Dendritic cell treated with granulocyte-macrophage colony-stimulating factor and Interleukin-4, amounts not matched to agents 40 ng/mL and 50 ng/mL, for 4 days (primary cell): ENCODE results near the gene UBAC2.
A peak's percentile ranks its signal among the peaks of the same experiment; 100 is the strongest.

Experiments used
- H3K27ac Mint-ChIP-seq: one replicate; pipeline ENCODE4 v1.8.0; 2022; ENCODE audit warnings: mild to moderate bottlenecking, mixed read lengths
- H3K27me3 Mint-ChIP-seq: one replicate; pipeline ENCODE4 v1.8.0; 2022; ENCODE audit warnings: mild to moderate bottlenecking, mixed read lengths
- H3K36me3 Mint-ChIP-seq: one replicate; pipeline ENCODE4 v1.8.0; 2022; ENCODE audit warnings: low read depth, mixed read lengths
- H3K4me1 Mint-ChIP-seq: one replicate; pipeline ENCODE4 v1.8.0; 2022; ENCODE audit warnings: low read depth, mixed read lengths
- H3K4me3 Mint-ChIP-seq: one replicate; pipeline ENCODE4 v1.8.0; 2022; ENCODE audit warnings: mild to moderate bottlenecking, moderate library complexity, mixed read lengths
- H3K9me3 Mint-ChIP-seq: one replicate; pipeline ENCODE4 v1.8.0; 2022; ENCODE audit warnings: mixed read lengths
- intact Hi-C: fragments of 100-400 bp; cut with micrococcal nuclease; formaldehyde crosslinking; loops from one replicate; pipeline ENCODE4 v1.15.0; 2022

The UBAC2 gene

DNA sequence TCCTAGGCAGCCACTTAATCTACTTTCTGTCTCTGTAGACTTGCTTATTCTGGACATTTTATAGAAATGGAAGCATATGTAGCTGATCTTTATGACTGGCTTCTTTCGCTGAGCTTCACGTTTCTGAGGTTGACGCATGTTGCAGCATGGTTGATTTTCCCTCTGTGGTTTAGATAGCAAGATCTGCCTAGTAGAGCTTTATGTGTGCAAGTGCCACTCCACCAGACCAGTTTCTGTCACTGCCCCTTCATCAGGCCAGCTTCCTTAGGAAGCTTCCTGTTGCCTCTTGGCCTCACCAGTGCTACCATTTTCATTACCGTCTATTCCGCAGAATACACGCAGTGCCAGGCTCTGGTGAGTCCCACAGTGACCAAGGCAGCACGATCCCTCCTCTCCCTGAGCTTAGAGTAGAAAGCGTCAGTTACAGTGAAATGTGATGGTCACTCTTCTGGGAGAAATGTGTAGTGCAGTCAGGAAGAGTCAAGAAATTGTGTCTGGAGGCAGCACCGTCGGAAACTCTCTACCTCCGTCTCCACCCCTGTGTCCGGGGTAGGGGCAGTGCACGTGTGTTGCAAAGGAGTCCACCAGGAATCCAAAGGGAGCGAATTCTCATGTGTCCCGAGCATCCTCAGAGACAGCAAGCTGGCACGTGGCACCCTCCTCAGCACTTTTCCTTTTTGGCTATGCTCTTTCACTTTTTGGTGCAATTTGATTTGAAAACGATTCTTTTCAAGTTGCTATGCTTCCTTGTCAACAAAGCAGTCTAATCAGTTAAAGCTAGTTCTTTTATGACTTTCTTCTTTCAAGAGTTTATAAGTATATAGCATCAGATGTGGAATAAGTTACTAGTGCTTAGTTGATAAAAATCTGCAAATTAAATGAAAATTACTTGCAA, 151.9 kb downstream of the UBAC2 start:
- H3K36me3 Mint-ChIP-seq: peaks cover 78% of the 10 kb centered on the region
- intact Hi-C loops: no loop called here
- no peaks in the 10 kb centered on the region for H3K9me3 Mint-ChIP-seq
- H3K4me1 Mint-ChIP-seq: peaks cover 66% of the 10 kb centered on the region
- H3K27me3 Mint-ChIP-seq: no peaks in the 10 kb centered on the region
- no peak overlapping the region for H3K27ac Mint-ChIP-seq
- no peak overlapping the region for H3K4me3 Mint-ChIP-seq

DNA sequence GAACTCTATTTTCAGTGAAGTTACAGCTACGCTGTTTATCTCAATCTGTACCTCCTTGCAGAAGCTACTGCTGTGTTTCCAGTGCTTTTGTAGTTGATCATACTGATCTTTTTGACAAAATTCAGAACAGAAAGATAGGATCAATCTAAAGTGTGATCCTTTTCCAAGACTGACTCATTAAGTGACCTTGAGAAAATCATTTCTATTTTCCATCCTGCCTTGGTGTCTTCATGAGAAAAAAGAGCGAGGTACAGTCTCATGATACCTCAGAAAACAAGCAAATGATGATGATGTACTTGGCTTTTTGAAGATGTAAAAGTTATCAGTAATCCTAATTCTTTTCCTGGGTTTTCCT, 152.6 kb downstream of the UBAC2 start:
- Mint-ChIP-seq H3K9me3 (no peaks in the 10 kb centered on the region), H3K4me3 (no peak overlapping the region), H3K27ac (no peak overlapping the region), H3K4me1 (peaks cover 65% of the 10 kb centered on the region), H3K36me3 (peaks cover 78% of the 10 kb centered on the region), H3K27me3 (no peaks in the 10 kb centered on the region)
- intact Hi-C loops: no loop called here

- Mint-ChIP-seq H3K27ac (peak overlapping the region; percentile 94), H3K4me3 (no peak overlapping the region), H3K36me3 (peaks cover 78% of the 10 kb centered on the region), H3K9me3 (no peaks in the 10 kb centered on the region), H3K4me1 (peaks cover 63% of the 10 kb centered on the region), H3K27me3 (no peaks in the 10 kb centered on the region)
- intact Hi-C loops: no loop called here
These were observed 153.2 kb downstream of the UBAC2 start for GRCh38 chr13:99353836-99354235.

- H3K4me3 Mint-ChIP-seq: no peak overlapping the region
- peaks cover 59% of the 10 kb centered on the region for H3K4me1 Mint-ChIP-seq
- H3K27ac Mint-ChIP-seq: peak overlapping the region; percentile 94
- H3K9me3 Mint-ChIP-seq: no peaks in the 10 kb centered on the region
- H3K27me3 Mint-ChIP-seq: no peaks in the 10 kb centered on the region
- intact Hi-C loops: no loop called here
- peaks cover 78% of the 10 kb centered on the region for H3K36me3 Mint-ChIP-seq
These were observed 153.8 kb downstream of the UBAC2 start for GRCh38 chr13:99354371-99354951.

DNA sequence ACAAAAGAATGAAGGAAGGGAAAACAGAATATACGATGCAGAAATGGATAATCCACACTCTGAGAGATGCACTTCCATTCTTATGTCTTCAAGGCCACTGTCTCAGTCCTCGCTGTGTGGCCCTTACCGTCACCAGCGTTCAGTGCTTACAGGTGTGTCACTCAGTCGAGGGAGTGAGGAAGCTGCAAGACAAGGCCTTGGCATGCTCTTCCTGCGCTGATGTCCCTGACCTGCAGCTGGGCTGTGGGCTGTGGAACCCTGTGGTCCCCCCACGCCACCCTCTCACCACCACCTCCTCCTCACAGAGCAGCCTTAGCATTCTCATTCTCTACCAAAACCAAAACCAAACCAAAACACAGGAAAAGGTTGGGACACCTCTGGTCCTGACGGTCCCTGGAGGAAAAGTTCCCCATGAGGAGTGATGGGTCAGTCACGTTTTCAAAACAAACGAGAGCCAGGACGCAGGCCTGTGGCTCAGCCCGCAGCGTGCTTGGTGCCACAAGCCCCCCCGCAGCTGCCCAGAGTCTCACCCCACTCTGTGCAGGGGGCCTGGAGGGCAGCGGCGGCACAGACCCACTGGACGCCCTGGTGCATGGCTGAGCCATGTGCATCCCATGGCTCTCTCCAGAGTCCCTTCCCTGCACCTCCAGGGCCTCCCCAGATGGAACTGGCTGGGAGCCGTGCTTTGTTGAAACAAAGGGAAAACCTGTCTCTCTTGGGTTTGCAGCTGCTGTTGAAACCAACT, 154.8 kb downstream of the UBAC2 start:
- H3K36me3 Mint-ChIP-seq: peaks cover 78% of the 10 kb centered on the region
- peaks cover 57% of the 10 kb centered on the region for H3K4me1 Mint-ChIP-seq

GRCh38 chr13:99356012-99356261, 155.3 kb downstream of the UBAC2 start:
- peak overlapping the region; percentile 94 for H3K27ac Mint-ChIP-seq
- H3K9me3 Mint-ChIP-seq: no peaks in the 10 kb centered on the region
- H3K36me3 Mint-ChIP-seq: peaks cover 79% of the 10 kb centered on the region
- intact Hi-C loops: loop anchor here (5.0 kb wide), 1 partner anchor 34 kb away; no protein-coding TSS in a partner anchor
- H3K4me1 Mint-ChIP-seq: peaks cover 57% of the 10 kb centered on the region
- H3K4me3 Mint-ChIP-seq: peak overlapping the region; percentile 70
- H3K27me3 Mint-ChIP-seq: no peaks in the 10 kb centered on the region

More for the DNA sequence above, 154.8 kb downstream of the UBAC2 start:
- Mint-ChIP-seq H3K27me3 (no peaks in the 10 kb centered on the region), H3K27ac (peak overlapping the region; percentile 94), H3K9me3 (no peaks in the 10 kb centered on the region), H3K4me3 (peak overlapping the region; percentile 70)
- intact Hi-C loops: loop anchor here (5.0 kb wide), 1 partner anchor 33 kb away; no protein-coding TSS in a partner anchor

DNA sequence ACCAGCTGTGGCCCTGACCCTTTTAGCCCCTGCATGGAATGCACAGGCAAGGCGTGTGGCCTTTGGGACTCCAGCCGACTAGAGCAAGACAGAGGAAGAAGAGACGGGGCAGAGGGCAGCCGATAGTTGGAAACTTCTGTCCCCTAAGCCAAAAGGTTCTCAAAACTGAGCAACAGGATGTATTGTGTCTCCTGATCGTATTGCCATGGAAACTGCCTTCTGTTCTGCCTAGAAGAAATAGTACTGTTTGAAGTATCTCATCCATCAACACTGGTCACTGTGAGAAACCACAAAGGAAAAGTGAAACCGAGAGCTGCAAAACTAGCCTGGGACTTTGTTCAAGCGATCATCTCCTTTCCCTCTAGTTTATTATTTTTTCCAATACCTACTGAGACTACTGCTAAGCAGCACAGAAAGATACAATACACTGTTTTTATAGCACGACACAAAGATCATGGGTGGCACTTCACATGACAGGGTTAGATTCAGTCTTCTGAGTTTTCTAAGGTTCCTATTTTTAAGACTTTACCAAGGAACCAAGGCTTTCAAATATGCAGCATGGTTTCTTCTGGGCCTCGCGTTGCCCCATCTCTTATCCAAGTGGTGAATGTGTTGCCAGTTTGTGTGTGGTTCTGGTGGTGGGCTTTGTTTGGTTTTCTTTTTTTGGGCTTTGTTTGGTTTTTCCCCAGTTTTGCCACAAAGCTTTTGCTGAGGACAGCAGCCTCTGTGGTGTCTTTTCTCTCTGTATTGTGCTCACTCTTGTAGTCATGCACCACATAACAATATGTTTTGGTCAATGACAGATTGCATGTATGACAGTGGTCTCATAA, 155.8 kb downstream of the UBAC2 start:
- peaks cover 59% of the 10 kb centered on the region for H3K4me1 Mint-ChIP-seq
- H3K27ac Mint-ChIP-seq: peak overlapping the region; percentile 94
- intact Hi-C loops: loop anchor here (5.0 kb wide), 1 partner anchor 34 kb away; no protein-coding TSS in a partner anchor
- H3K36me3 Mint-ChIP-seq: peaks cover 80% of the 10 kb centered on the region
- H3K9me3 Mint-ChIP-seq: no peaks in the 10 kb centered on the region
- peak overlapping the region; percentile 70 for H3K4me3 Mint-ChIP-seq
- no peaks in the 10 kb centered on the region for H3K27me3 Mint-ChIP-seq

DNA sequence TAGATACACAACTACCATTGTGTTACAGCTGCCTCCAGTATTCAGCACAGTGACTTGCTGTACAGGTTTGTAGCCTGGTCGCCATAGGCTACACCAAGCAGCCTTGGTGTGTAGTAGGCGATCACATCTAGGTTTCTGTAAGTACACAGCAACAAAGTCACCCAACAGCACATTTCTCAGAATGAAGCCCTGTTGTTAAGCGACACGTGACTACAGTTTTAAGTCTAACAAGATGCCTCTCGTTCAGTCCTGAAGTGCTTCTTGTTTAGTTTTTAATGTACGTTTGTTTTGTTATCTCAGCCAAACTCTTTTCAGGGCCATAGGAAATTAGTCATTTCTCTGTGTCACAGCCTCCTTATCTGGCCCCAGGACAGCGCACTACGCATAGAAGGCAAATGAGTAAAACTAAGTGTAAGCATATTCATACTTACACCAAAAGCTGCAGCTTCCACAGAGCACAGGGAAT, 156.5 kb downstream of the UBAC2 start:
- no peaks in the 10 kb centered on the region for H3K9me3 Mint-ChIP-seq
- intact Hi-C loops: loop anchor here (5.0 kb wide), 1 partner anchor 35 kb away; no protein-coding TSS in a partner anchor
- no peak overlapping the region for H3K4me3 Mint-ChIP-seq
- peaks cover 77% of the 10 kb centered on the region for H3K36me3 Mint-ChIP-seq
- peaks cover 62% of the 10 kb centered on the region for H3K4me1 Mint-ChIP-seq
- no peaks in the 10 kb centered on the region for H3K27me3 Mint-ChIP-seq
- H3K27ac Mint-ChIP-seq: peak overlapping the region; percentile 94

- Mint-ChIP-seq H3K4me3 (no peak overlapping the region), H3K4me1 (peaks cover 62% of the 10 kb centered on the region), H3K27ac (peak overlapping the region; percentile 3), H3K36me3 (peaks cover 70% of the 10 kb centered on the region), H3K27me3 (no peaks in the 10 kb centered on the region), H3K9me3 (no peaks in the 10 kb centered on the region)
- intact Hi-C loops: loop anchor here (5.0 kb wide), 1 partner anchor 36 kb away; no protein-coding TSS in a partner anchor
These were observed 157.3 kb downstream of the UBAC2 start for GRCh38 chr13:99357941-99358340.

GRCh38 chr13:99359528-99359927, 158.9 kb downstream of the UBAC2 start:
- Mint-ChIP-seq H3K27ac (peak overlapping the region; percentile 1), H3K27me3 (no peaks in the 10 kb centered on the region), H3K4me3 (no peak overlapping the region), H3K9me3 (no peaks in the 10 kb centered on the region), H3K4me1 (peaks cover 57% of the 10 kb centered on the region), H3K36me3 (peaks cover 58% of the 10 kb centered on the region)
- intact Hi-C loops: loop anchor here (5.0 kb wide), 1 partner anchor 37 kb away; no protein-coding TSS in a partner anchor

- Mint-ChIP-seq H3K4me3 (no peak overlapping the region), H3K4me1 (peaks cover 45% of the 10 kb centered on the region), H3K27me3 (no peaks in the 10 kb centered on the region), H3K9me3 (no peaks in the 10 kb centered on the region), H3K36me3 (peaks cover 47% of the 10 kb centered on the region), H3K27ac (no peak overlapping the region)
- intact Hi-C loops: loop anchor here (10.0 kb wide), 1 partner anchor 186 kb away; no protein-coding TSS in a partner anchor
These were observed 160.0 kb downstream of the UBAC2 start for GRCh38 chr13:99360696-99361095.

DNA sequence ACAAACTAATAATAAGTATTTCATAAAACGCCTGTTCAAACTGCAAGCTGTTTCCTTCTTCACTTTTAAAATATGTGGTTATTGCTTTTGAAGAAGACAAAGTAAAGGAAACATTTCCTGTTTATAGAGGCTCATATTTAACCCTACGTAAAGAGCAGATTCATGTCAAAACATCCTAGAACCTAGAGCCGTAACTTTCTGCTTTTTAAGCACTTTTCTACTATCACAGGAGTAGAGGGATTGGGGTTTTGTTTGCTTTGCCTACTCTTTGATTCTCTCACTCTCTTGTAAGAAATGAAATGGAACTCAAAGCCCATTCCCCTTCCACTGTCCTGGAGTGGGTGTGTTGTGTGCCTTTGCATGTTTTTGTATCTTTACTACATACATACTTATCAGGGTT, 160.5 kb downstream of the UBAC2 start:
- H3K36me3 Mint-ChIP-seq: peaks cover 43% of the 10 kb centered on the region
- no peak overlapping the region for H3K27ac Mint-ChIP-seq
- H3K9me3 Mint-ChIP-seq: no peaks in the 10 kb centered on the region
- no peak overlapping the region for H3K4me3 Mint-ChIP-seq
- H3K27me3 Mint-ChIP-seq: no peaks in the 10 kb centered on the region
- intact Hi-C loops: loop anchor here (10.0 kb wide), 1 partner anchor 186 kb away; no protein-coding TSS in a partner anchor
- H3K4me1 Mint-ChIP-seq: peaks cover 45% of the 10 kb centered on the region

DNA sequence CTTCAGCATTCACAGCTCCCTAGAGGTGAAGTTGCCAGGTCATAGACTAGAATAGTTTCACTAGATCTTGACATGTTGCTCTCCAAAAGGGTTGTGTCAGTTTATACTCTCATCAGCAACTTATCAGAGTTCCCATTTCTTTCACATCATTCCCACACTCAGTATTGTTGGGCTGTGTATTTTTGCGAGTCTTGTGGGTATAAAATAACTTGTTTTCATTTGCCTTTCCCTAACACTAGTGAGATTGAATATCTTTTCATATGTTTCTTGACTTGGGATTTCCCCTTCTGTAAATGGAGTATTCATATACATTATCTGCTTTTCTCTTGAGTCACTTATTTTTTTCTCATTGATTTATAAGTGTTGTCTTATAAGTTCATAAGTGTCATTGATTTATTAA, 161.7 kb downstream of the UBAC2 start:
- Mint-ChIP-seq H3K4me3 (no peak overlapping the region), H3K36me3 (peaks cover 47% of the 10 kb centered on the region), H3K4me1 (peaks cover 46% of the 10 kb centered on the region), H3K27me3 (no peaks in the 10 kb centered on the region), H3K9me3 (no peaks in the 10 kb centered on the region), H3K27ac (no peak overlapping the region)
- intact Hi-C loops: loop anchor here (10.0 kb wide), 1 partner anchor 188 kb away; no protein-coding TSS in a partner anchor
